Upper lobe of left lung (tissue), 6 donors: Measurements from ENCODE around the gene FKBP3. TPM values are rescaled to one million over a fixed set of nuclear protein-coding genes. Genes with fewer than 3 reads are reported as not detected.

Experiments
- ATAC-seq, 2 donors: fragments of 200-7000 bp; cut with Tn5 transposase; one replicate each; pipeline ENCODE4 v1.9.1; 2022; ENCODE audit warnings: mild to moderate bottlenecking in 2 of 2, moderate library complexity in 2 of 2; ENCODE audit not compliant: low FRiP score in 2 of 2
- DNase-seq, 2 donors: peaks; one replicate each; pipeline ENCODE4 v3.0.0-alpha.2; 2019 to 2020
- H3K27ac ChIP-seq, 4 donors: fragments of 200-600 bp; sonication (generic); one replicate each; pipeline ENCODE4 v1.5.1; 2016 to 2019
- H3K27me3 ChIP-seq, 4 donors: fragments of 200-600 bp; sonication (generic); one replicate each; pipeline ENCODE4 v1.5.1; 2017 to 2019
- H3K36me3 ChIP-seq, 4 donors: fragments of 200-600 bp; sonication (generic); one replicate each; pipeline ENCODE4 v1.5.1; 2016 to 2019
- H3K4me1 ChIP-seq, 4 donors: fragments of 200-600 bp; sonication (generic); one replicate each; pipeline ENCODE4 v1.5.1; 2018 to 2019
- H3K4me3 ChIP-seq, 4 donors: fragments of 200-600 bp; sonication (generic); one replicate each; pipeline ENCODE4 v1.5.1; 2017 to 2019; ENCODE audit warnings: mild to moderate bottlenecking in 2 of 4, moderate library complexity in 1 of 4
- H3K9me3 ChIP-seq, 4 donors: fragments of 200-600 bp; sonication (generic); one replicate each; pipeline ENCODE4 v1.5.1; 2018 to 2019
- EP300 ChIP-seq, 4 donors: sonication (generic); formaldehyde crosslinking; IDR thresholded peaks; one replicate each; pipeline ENCODE4 v1.5.1; 2017; ENCODE audit warnings: antibody characterized with exemption in 4 of 4, control low read depth in 2 of 4
- POLR2A ChIP-seq, 4 donors: fragments of 450-650 bp; IDR thresholded peaks; one replicate each; pipeline ENCODE4 v1.5.1; 2016 to 2017; ENCODE audit warnings: antibody characterized with exemption in 4 of 4, mild to moderate bottlenecking in 2 of 4
- POLR2AphosphoS5 ChIP-seq, 2 donors: sonication (generic); formaldehyde crosslinking; IDR thresholded peaks; one replicate each; pipeline ENCODE4 v1.5.1; 2017; ENCODE audit warnings: antibody characterized with exemption in 2 of 2
- WGBS, 2 donors: methylation state at CpG; one replicate each; pipeline ENCODE4 v1.1.5; 2017 to 2018; 5-methylcytosine and 5-hydroxymethylcytosine counted together
- total RNA-seq, 6 donors: library from RNA; depleted of rRNA in 4 of 6; stranded (reverse); fragments of >200 nt in 4 of 6; gene quantifications; one replicate each; pipeline versions ENCODE4 v1.1.0 to v1.2.1, GENCODE V29; 2016 to 2021
- TF ChIP-seq, protein P1 (sequence below), 6 experiments: fragments of 450-650 bp in 4 of 6; fragments of 200-600 bp in 2 of 6; sonication (generic) in 2 of 6; IDR thresholded peaks; one replicate each; pipeline ENCODE4 v1.5.1; 2016 to 2019; ENCODE audit warnings: antibody characterized with exemption in 6 of 6
- donor health status: DM: no; HTN: no; CAD: no; lungs with moderate emphysema.
- donor health status: DM: no; HTN: yes; CAD: no; lungs with severe emphysema.

The FKBP3 gene
- total RNA-seq, 6 donors from 2014 or later: 10.5 to 54.1 (median 27.1) TPM

DNA sequence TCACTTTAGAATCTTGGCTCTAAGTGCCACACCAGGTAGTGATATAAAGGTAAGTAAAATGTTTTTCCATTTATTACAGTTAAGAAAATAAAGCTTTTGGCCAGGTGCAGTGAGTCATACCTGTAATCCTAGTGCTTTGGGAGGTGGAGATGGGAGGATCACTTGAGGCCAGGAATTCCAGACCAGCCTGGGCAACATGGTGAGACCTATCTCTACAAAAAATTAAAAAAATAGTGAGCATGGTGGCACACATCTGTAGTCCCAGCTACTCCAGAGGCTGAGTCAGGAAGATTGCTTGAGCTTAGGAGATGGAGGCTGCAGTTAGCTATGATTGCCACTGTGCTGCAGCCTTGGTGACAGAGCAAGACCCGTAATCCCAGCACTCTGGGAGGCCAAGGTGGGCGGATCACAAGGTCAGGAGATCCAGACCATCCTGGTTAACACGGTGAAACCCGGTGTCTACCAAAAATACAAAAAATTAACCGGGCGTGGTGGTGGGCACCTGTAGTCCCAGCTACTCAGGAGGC is 6.4 kb upstream of the FKBP3 start:
- no peaks in the 10 kb centered on the region for H3K27me3 ChIP-seq
- no peak for DNase-seq
- 94 to 98% methylated on average over 4 to 6 of the region's 6 CpGs for WGBS, 2 donors
- no peak for TF ChIP-seq POLR2AphosphoS5 (IDR thresholded peaks at IDR 0.05)
- TF ChIP-seq EP300 (IDR thresholded peaks at IDR 0.05): no peak
- TF ChIP-seq, protein P1, sequence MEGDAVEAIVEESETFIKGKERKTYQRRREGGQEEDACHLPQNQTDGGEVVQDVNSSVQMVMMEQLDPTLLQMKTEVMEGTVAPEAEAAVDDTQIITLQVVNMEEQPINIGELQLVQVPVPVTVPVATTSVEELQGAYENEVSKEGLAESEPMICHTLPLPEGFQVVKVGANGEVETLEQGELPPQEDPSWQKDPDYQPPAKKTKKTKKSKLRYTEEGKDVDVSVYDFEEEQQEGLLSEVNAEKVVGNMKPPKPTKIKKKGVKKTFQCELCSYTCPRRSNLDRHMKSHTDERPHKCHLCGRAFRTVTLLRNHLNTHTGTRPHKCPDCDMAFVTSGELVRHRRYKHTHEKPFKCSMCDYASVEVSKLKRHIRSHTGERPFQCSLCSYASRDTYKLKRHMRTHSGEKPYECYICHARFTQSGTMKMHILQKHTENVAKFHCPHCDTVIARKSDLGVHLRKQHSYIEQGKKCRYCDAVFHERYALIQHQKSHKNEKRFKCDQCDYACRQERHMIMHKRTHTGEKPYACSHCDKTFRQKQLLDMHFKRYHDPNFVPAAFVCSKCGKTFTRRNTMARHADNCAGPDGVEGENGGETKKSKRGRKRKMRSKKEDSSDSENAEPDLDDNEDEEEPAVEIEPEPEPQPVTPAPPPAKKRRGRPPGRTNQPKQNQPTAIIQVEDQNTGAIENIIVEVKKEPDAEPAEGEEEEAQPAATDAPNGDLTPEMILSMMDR (IDR thresholded peaks at IDR 0.05): no peak
- no peak for TF ChIP-seq POLR2A (IDR thresholded peaks at IDR 0.05)
- H3K9me3 ChIP-seq: no peaks in the 10 kb centered on the region
- H3K4me3 ChIP-seq: no peak overlapping the region
- no peak overlapping the region for H3K27ac ChIP-seq
- peaks cover 13 to 20% (median 17%) of the 10 kb centered on the region in 4 donors for H3K4me1 ChIP-seq
- ATAC-seq: no peak
- no peaks in the 10 kb centered on the region for H3K36me3 ChIP-seq

DNA sequence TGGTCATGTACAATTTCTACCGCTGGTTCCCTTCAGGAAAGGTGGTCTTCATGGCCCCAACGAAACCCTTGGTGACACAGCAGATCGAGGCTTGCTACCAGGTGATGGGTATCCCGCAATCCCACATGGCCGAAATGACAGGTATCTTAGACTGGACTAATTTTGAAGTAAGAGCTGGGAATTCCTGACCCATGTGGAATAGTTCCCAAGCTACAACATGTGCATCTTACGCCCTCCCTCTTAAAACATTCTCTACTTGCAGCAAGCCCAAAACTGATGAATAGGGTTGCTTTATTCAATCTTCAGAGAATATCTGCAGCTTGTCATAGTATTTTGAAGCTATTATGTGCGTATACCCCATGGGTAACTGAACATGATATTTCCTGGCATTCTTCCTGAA is 2.1 kb upstream of the FKBP3 start:
- H3K4me3 ChIP-seq: peak overlapping the region; percentile 67 to 82 (median 70)
- no peaks in the 10 kb centered on the region for H3K36me3 ChIP-seq
- no peaks in the 10 kb centered on the region for H3K27me3 ChIP-seq
- TF ChIP-seq POLR2AphosphoS5 (IDR thresholded peaks at IDR 0.05): no peak
- no peak for TF ChIP-seq POLR2A (IDR thresholded peaks at IDR 0.05)
- TF ChIP-seq EP300 (IDR thresholded peaks at IDR 0.05): no peak
- TF ChIP-seq, protein P1 (IDR thresholded peaks at IDR 0.05): no peak
- DNase-seq (no peak), ATAC-seq (no peak)
- H3K9me3 ChIP-seq: no peaks in the 10 kb centered on the region
- WGBS, 2 donors: 1 to 3% methylated on average over 7 of the region's 7 CpGs
- H3K4me1 ChIP-seq: peaks cover 19 to 32% (median 25%) of the 10 kb centered on the region in 4 donors
- peak overlapping the region in 3 of 4 donors; percentile 46 to 92 (median 57) for H3K27ac ChIP-seq

DNA sequence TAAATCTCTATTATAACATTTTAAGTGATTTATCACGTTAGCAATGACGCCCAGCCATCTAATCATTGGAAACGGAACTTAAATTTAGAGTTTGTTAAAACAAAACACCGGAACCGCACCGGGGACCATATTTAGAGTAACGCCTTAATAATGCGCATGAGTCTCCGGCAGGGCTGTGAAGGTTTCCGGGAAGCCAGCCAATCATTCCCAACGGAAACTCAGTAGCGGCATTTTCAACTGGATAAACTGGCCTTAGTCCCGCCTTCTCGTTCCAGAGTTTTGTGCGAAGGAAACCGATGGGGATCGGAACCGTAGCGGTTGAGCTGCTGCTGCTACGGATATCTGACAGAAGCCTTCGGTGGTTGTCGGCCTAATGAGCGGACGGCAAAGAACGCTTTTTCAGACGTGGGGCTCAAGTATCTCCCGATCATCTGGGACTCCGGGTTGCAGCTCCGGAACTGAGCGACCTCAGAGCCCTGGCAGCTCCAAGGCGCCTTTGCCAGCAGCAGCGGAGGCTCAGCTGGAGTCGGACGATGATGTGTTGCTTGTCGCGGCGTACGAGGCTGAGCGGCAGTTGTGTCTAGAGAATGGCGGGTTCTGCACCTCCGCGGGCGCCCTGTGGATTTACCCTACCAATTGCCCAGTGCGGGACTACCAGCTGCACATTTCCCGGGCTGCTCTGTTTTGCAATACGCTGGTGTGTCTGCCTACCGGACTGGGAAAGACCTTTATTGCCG is 1.5 kb upstream of the FKBP3 start, which contains the start of gene FANCM:
FANCM (plus strand) TSS at position 272 of the 737 bp plus-strand sequence; CDS start at position 374, 102 bp downstream.
- ATAC-seq (peak; percentile 88 to 93), DNase-seq (peak; percentile 69 to 94)
- Histone ChIP-seq H3K27ac (peak within 1 kb of the TSS; percentile 83 to 93 (median 88)), H3K4me3 (peak within 1 kb of the TSS; percentile 67 to 82 (median 70)), H3K27me3 (no peaks in the 10 kb centered on the region), H3K9me3 (no peaks in the 10 kb centered on the region), H3K4me1 (peaks cover 19 to 32% (median 25%) of the 10 kb centered on the region in 4 donors), H3K36me3 (no peaks in the 10 kb centered on the region)
- TF ChIP-seq, protein P1 (IDR thresholded peaks at IDR 0.05): peak in 1 of 6 experiments; percentile 16
- TF ChIP-seq POLR2A (IDR thresholded peaks at IDR 0.05) (peak in 1 of 4 donors; percentile 35), POLR2AphosphoS5 (IDR thresholded peaks at IDR 0.05) (peak; percentile 49 to 65), EP300 (IDR thresholded peaks at IDR 0.05) (no peak)
- WGBS, 2 donors: 0 to 1% methylated on average over 20 to 43 of the region's 48 CpGs

DNA sequence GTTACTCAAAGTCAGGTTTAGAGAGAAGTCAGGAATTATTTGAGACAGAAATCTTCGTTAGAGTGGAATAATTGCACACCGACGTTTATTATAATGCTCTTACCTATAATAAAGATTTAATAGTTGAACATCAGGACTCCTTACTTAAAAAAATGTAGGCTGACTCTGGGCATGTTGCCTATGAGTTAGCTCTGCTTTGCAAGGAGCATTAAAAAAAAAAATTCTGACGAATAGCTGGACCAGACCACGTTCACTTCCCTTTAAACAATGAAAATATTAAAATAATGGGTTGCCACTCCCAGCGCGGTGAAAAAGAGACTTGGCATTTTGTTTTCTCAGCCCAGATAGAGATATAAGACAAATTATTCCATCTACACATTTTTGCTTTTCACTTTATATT is 875 bp upstream of the FKBP3 start:
- Histone ChIP-seq H3K27me3 (no peaks in the 10 kb centered on the region), H3K36me3 (no peaks in the 10 kb centered on the region), H3K4me3 (peak overlapping the region; percentile 42 to 71 (median 68)), H3K9me3 (no peaks in the 10 kb centered on the region), H3K4me1 (peaks cover 19 to 32% (median 25%) of the 10 kb centered on the region in 4 donors), H3K27ac (peak overlapping the region; percentile 83 to 93 (median 88))
- TF ChIP-seq POLR2A (IDR thresholded peaks at IDR 0.05) (no peak), POLR2AphosphoS5 (IDR thresholded peaks at IDR 0.05) (no peak), EP300 (IDR thresholded peaks at IDR 0.05) (no peak)
- TF ChIP-seq, protein P1 (IDR thresholded peaks at IDR 0.05): no peak
- ATAC-seq (no peak), DNase-seq (no peak)
- 1 to 2% methylated on average over 7 of the region's 7 CpGs for WGBS, 2 donors
